GM12873 (cell line): ENCODE measurements around the gene CDH8.

Experiments used
- TF ChIP-seq, protein P1 (sequence below): IDR thresholded peaks from 2 replicates; pipeline ENCODE4 v1.5.1; 2012; ENCODE audit warnings: low read depth, mild to moderate bottlenecking, moderate library complexity, low read length, control low read depth; ENCODE audit not compliant: insufficient read depth; ENCODE audit errors: missing control alignments

Gene CDH8

DNA sequence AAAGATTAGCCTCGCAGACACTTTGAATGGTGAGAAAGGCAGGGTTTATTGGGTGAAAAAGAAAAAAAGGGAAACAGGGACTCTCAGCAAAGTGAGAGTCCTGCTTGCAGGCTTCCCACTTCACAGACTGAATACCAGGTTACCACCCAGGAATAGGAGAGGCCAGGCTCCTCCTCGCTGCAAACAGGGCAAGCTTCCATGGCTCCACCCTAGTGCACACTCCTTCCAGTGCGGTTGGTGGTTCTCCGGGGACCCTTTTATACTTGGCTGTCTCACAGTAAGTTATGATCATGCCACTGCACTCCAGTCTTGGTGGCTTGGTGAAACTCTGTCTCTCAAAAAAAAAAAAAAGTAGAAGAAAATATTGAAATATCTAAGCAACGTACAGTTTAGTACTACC, 30.5 kb upstream of the CDH8 start:
- TF ChIP-seq, protein P1, sequence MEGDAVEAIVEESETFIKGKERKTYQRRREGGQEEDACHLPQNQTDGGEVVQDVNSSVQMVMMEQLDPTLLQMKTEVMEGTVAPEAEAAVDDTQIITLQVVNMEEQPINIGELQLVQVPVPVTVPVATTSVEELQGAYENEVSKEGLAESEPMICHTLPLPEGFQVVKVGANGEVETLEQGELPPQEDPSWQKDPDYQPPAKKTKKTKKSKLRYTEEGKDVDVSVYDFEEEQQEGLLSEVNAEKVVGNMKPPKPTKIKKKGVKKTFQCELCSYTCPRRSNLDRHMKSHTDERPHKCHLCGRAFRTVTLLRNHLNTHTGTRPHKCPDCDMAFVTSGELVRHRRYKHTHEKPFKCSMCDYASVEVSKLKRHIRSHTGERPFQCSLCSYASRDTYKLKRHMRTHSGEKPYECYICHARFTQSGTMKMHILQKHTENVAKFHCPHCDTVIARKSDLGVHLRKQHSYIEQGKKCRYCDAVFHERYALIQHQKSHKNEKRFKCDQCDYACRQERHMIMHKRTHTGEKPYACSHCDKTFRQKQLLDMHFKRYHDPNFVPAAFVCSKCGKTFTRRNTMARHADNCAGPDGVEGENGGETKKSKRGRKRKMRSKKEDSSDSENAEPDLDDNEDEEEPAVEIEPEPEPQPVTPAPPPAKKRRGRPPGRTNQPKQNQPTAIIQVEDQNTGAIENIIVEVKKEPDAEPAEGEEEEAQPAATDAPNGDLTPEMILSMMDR = no peak

GRCh38 chr16:62064173-62064572, 27.9 kb upstream of the CDH8 start:
- TF ChIP-seq, protein P1 = no peak

GRCh38 chr16:62060089-62060488, 23.9 kb upstream of the CDH8 start:
- TF ChIP-seq, protein P1 = no peak

- TF ChIP-seq, protein P1 = no peak
Measured at GRCh38 chr16:62059527-62059926, 23.3 kb upstream of the CDH8 start.

GRCh38 chr16:62058412-62058811, 22.2 kb upstream of the CDH8 start:
- TF ChIP-seq, protein P1 = no peak

DNA sequence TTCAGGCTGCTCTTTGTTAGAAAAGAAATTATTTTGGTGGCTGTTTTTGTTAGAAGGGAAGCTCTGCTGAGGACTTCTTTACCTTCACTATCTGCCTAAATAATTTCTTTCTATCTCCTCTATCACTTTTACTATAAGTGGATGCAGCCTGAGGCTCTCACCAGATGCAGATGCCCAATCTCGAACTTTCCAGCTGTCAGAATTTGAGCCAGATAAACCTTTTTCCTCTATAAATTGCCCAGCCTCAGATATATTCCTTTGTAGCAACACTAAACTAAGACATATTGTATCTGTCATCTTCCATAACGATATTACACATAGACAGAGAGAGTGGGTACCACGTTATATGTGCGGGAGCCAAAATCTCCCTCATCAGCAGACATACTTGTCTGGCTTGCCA, 15.7 kb upstream of the CDH8 start:
- TF ChIP-seq, protein P1 = no peak

- TF ChIP-seq, protein P1 = no peak
Measured at GRCh38 chr16:62050793-62051192, 14.6 kb upstream of the CDH8 start.
